Memory B cell (primary cell): ENCODE measurements around the gene APOL2.
"Not testable (repeated sequence)": the region's sequence is repeated elsewhere in the genome, so short reads cannot be mapped to it uniquely, and the experiment has no call there.

Experiments
- ATAC-seq: fragments of 150-1000 bp; cut with Tn5 transposase; 2 replicates; pipeline ENCODE4 v1.10.0; 2021; ENCODE audit warnings: low read depth, mild to moderate bottlenecking, moderate library complexity
- DNase-seq, 2 donors: peaks; one replicate each; pipeline ENCODE4 v3.0.0; 2022; ENCODE audit warnings: low spot score in 2 of 2
- H3K27ac Mint-ChIP-seq: one replicate; pipeline ENCODE4 v1.8.0; 2022; ENCODE audit warnings: mild to moderate bottlenecking, moderate library complexity, mixed read lengths
- H3K27me3 Mint-ChIP-seq: one replicate; pipeline ENCODE4 v1.8.0; 2022; ENCODE audit warnings: mixed read lengths
- H3K36me3 Mint-ChIP-seq: one replicate; pipeline ENCODE4 v1.8.0; 2022; ENCODE audit warnings: mild to moderate bottlenecking, mixed read lengths
- H3K4me1 Mint-ChIP-seq: one replicate; pipeline ENCODE4 v1.8.0; 2022; ENCODE audit warnings: mixed read lengths
- H3K4me3 Mint-ChIP-seq: one replicate; pipeline ENCODE4 v1.8.0; 2022; ENCODE audit warnings: mild to moderate bottlenecking, moderate library complexity, mixed read lengths
- H3K9me3 Mint-ChIP-seq: one replicate; pipeline ENCODE4 v1.8.0; 2022; ENCODE audit warnings: mixed read lengths

The APOL2 gene

GRCh38 chr22:36274531-36274930, 35.2 kb upstream of the APOL2 start:
- Mint-ChIP-seq H3K4me1 (peaks cover 10% of the 10 kb centered on the region), H3K9me3 (no peaks in the 10 kb centered on the region), H3K36me3 (no peaks in the 10 kb centered on the region), H3K4me3 (no peak overlapping the region), H3K27ac (no peak overlapping the region), H3K27me3 (no peaks in the 10 kb centered on the region)
- ATAC-seq = no peak
- DNase-seq = no peak

DNA sequence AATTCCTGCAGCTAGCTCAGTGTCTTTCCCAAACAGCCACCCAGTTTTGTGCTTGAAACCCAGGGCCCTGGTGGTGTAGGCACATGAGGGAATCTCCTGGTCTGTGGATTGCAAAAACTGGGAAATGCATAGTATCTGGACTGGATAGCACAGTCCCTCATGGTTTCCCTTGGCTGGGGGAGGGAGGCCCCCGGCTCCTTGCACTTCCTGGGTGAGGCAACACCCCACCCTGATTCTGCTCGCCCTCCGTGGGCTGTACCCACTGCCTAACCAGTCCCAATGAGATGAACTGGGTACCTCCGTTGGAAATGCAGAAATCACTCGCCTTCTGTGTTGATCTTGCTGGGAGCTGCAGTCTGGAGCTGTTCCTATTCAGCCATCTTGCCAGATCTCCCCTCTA, 32.6 kb upstream of the APOL2 start:
- H3K27ac Mint-ChIP-seq, H3K4me1 Mint-ChIP-seq, ATAC-seq, H3K36me3 Mint-ChIP-seq, H3K27me3 Mint-ChIP-seq, H3K4me3 Mint-ChIP-seq, DNase-seq, H3K9me3 Mint-ChIP-seq: not testable (repeated sequence)

- DNase-seq, H3K4me3 Mint-ChIP-seq, H3K27ac Mint-ChIP-seq, H3K36me3 Mint-ChIP-seq, H3K27me3 Mint-ChIP-seq, H3K9me3 Mint-ChIP-seq, ATAC-seq, H3K4me1 Mint-ChIP-seq: not testable (repeated sequence)
Observed at GRCh38 chr22:36271231-36271630, 31.9 kb upstream of the APOL2 start.

- DNase-seq (no peak), ATAC-seq (no peak)
- no peaks in the 10 kb centered on the region for H3K9me3 Mint-ChIP-seq
- H3K27ac Mint-ChIP-seq = no peak overlapping the region
- no peaks in the 10 kb centered on the region for H3K27me3 Mint-ChIP-seq
- H3K36me3 Mint-ChIP-seq = peaks cover 15% of the 10 kb centered on the region
- H3K4me3 Mint-ChIP-seq = no peak overlapping the region
- no peaks in the 10 kb centered on the region for H3K4me1 Mint-ChIP-seq
Observed at GRCh38 chr22:36267896-36268485, 28.7 kb upstream of the APOL2 start.

DNA sequence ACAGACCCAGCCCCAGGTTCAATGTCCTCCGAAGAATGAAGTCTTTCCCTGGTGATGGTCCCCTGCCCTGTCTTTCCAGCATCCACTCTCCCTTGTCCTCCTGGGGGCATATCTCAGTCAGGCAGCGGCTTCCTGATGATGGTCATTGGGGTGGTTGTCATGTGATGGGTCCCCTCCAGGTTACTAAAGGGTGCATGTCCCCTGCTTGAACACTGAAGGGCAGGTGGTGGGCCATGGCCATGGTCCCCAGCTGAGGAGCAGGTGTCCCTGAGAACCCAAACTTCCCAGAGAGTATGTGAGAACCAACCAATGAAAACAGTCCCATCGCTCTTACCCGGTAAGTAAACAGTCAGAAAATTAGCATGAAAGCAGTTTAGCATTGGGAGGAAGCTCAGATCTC, 27.7 kb upstream of the APOL2 start:
- ATAC-seq (no peak), DNase-seq (no peak)
- Mint-ChIP-seq H3K27me3 (no peaks in the 10 kb centered on the region), H3K9me3 (no peaks in the 10 kb centered on the region), H3K4me1 (no peaks in the 10 kb centered on the region), H3K4me3 (no peak overlapping the region), H3K36me3 (peaks cover 19% of the 10 kb centered on the region), H3K27ac (no peak overlapping the region)

DNA sequence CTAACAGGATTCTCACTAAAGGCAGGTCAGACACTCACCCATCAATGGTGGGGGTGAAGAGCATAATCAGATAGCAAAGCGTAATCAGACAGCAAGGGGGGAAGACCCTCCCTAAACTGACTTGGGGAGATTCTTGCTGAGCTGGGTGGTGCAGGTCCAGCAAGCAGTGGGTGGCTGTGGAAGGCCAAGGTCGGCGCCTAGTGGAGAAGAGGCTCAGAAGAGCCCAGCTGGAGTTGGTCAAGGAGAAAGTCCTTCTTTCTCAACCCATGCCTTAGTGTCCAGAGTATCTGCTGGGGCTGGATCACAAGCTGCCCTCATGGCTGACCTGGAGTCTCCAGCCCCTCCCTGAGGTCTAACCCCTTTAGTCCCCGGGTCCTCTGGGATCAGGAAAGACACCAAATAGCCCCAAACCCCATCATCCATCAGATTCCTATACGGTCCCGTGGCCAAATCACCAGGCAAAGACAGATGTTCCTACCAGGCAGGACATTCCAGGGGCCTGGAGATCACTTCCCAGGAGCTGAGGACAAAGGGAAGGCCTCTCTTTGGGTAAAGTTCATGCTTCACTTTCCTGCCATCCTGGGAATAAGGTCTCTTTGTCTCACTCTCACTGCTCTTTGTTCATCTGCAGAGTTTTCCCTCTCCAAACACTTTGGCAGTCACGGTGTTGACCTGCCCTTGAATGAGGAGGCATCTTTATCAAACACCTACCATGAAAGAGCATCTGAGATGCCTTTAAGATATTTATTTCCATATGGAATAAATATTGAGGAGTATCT, 24.7 kb upstream of the APOL2 start:
- not testable (repeated sequence) for DNase-seq, H3K4me3 Mint-ChIP-seq, H3K4me1 Mint-ChIP-seq, H3K9me3 Mint-ChIP-seq, ATAC-seq, H3K27me3 Mint-ChIP-seq, H3K27ac Mint-ChIP-seq
- H3K36me3 Mint-ChIP-seq = peaks cover 21% of the 10 kb centered on the region

DNA sequence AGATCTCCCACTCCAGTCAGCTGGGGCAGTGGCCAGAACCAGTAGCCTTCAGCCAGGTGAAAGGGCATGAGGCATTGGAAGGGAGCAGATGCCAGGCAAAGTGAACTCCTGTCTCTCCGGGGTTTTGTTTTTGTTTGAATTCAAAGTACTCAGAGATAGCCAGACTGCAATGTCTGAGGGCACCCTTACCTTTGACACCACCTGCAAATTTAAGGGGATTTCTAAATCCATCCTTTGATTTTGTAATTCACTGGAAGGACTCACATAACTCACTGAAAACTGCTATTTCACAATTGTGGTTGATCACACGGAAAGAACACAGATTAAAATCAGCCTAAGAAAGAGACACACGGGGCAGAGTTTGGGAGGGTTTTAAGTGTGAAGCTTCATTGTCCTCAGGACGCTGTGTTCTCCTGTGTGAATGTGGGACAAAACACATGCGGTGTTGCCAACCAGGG, 23.9 kb upstream of the APOL2 start:
- peaks cover 21% of the 10 kb centered on the region for H3K36me3 Mint-ChIP-seq
- H3K4me3 Mint-ChIP-seq, H3K4me1 Mint-ChIP-seq, H3K27me3 Mint-ChIP-seq, ATAC-seq, H3K9me3 Mint-ChIP-seq, DNase-seq, H3K27ac Mint-ChIP-seq: not testable (repeated sequence)

DNA sequence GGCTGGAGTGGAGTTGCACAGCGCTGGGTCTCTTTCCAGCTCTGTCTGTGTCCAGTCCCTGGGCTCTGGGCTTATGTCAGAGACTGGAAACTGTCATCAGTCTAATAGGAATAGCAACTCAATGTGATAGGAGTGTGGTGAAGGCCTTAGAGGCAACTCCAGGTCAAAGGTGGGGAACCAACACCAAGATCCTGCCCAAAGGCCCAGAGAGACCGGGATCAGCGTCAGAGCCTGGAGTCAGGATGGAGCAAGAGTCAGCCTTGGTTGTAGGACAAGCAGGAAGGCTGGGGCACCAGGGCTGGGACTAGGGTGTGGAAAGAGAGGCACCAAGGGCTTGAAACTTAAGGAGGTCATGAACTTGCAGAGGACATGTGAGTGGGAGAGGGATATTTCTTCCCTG, 23.0 kb upstream of the APOL2 start:
- H3K27me3 Mint-ChIP-seq, H3K27ac Mint-ChIP-seq, H3K4me3 Mint-ChIP-seq, ATAC-seq, DNase-seq, H3K9me3 Mint-ChIP-seq, H3K4me1 Mint-ChIP-seq: not testable (repeated sequence)
- peaks cover 18% of the 10 kb centered on the region for H3K36me3 Mint-ChIP-seq

DNA sequence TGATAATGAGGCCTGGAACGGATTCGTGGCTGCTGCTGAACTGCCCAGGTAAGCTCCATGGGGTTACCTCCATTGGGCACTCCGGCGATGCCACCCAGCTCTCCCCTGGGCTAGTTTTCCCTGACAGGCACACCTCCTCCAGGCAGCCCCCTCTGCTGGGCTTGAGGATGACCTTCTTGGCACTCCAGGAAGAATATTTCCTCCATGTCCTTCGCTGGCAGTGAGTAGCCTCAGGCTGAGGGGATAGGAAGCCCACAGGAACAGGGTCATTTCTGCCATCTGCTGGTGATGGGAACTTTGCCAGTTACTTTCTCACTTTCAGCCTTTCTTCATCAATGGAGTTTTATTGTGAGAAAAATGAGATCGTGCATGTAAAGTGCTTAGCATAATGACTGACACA, 22.3 kb upstream of the APOL2 start:
- not testable (repeated sequence) for DNase-seq, H3K4me1 Mint-ChIP-seq, H3K27ac Mint-ChIP-seq, H3K9me3 Mint-ChIP-seq, ATAC-seq, H3K4me3 Mint-ChIP-seq, H3K27me3 Mint-ChIP-seq
- peaks cover 14% of the 10 kb centered on the region for H3K36me3 Mint-ChIP-seq

DNA sequence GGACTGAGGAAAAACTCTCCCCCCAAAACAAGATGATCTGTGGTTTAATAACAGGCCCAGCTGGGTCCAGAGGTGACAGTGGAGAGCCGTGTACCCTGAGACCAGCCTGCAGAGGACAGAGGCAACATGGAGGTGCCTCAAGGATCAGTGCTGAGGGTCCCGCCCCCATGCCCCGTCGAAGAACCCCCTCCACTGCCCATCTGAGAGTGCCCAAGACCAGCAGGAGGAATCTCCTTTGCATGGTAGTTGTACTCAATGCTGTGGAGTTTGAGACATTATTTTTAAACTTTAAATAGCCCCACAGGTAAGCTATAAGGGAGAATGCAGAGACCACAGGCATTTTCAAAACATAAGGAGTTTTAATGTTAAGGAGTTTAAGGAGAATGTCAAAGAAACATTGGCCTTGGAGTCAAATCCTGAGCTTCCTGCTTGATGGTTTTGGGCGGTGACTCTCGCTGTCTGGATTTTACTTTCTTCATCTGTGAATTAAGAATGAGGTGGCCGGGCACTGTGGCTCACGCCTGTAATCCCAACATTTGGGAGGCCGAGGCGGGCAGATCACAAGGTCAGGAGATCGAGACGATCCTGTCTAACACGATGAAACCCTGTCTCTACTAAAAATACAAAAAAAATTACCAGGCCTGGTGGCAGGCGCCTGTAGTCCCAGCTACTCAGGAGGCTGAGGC, 20.4 kb upstream of the APOL2 start:
- H3K4me1 Mint-ChIP-seq = peaks cover 15% of the 10 kb centered on the region
- peaks cover 8% of the 10 kb centered on the region for H3K36me3 Mint-ChIP-seq
- H3K9me3 Mint-ChIP-seq = no peaks in the 10 kb centered on the region
- no peak for DNase-seq
- ATAC-seq = no peak
- no peaks in the 10 kb centered on the region for H3K27me3 Mint-ChIP-seq
- no peak overlapping the region for H3K27ac Mint-ChIP-seq
- no peak overlapping the region for H3K4me3 Mint-ChIP-seq

DNA sequence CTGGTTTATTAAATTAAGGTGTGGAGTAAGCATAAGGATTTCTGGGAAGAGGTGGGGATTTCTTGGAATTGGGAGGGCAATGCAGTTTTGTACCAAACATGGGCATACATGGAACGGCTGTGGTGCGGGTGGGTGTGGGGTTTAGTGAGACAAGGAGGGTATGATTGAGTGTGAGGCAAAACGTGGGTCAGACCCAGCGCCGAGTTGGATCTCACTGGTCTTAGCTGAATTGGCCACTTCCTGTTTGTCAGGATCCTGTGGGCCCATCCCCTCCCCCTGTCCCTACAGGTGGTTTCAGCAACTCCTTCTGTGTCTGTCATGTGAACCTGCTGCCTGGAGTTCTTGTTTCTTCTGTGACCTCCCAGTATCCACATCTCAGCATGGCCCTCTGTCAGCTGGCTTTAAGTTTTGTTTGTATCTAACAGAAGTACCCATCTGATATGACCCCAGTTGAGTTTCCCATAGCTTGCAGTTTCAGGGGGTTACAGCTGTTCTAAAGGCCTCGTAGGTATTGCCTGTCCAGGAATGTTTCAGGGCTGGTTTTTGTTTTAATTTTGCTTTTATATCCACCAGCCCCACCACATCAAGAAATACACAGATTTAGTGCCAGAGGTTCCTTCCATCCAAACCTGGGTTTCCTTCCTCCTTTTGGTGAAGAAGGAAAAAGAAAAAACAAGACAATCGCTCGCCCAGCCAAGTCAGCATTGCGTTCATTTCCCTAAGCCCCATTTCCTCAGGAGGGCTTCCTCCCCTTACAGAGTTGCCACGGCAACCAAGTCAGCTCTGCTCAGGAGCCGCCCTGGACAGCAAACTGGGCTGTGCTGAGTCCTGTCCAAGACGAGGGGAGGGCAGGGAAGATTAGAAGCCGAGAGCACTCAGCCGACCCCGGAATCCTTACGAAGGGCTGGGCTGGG, 19.6 kb upstream of the APOL2 start:
- no peaks in the 10 kb centered on the region for H3K9me3 Mint-ChIP-seq
- peaks cover 15% of the 10 kb centered on the region for H3K4me1 Mint-ChIP-seq
- ATAC-seq = no peak
- no peaks in the 10 kb centered on the region for H3K27me3 Mint-ChIP-seq
- peaks cover 8% of the 10 kb centered on the region for H3K36me3 Mint-ChIP-seq
- no peak for DNase-seq
- no peak overlapping the region for H3K4me3 Mint-ChIP-seq
- peak overlapping the region; percentile 5 for H3K27ac Mint-ChIP-seq

GRCh38 chr22:36257948-36258670, 18.8 kb upstream of the APOL2 start:
- H3K4me1 Mint-ChIP-seq = peaks cover 22% of the 10 kb centered on the region
- no peak for DNase-seq
- no peak for ATAC-seq
- H3K4me3 Mint-ChIP-seq = no peak overlapping the region
- H3K36me3 Mint-ChIP-seq = peaks cover 5% of the 10 kb centered on the region
- H3K27me3 Mint-ChIP-seq = no peaks in the 10 kb centered on the region
- peak overlapping the region; percentile 5 for H3K27ac Mint-ChIP-seq
- H3K9me3 Mint-ChIP-seq = no peaks in the 10 kb centered on the region

DNA sequence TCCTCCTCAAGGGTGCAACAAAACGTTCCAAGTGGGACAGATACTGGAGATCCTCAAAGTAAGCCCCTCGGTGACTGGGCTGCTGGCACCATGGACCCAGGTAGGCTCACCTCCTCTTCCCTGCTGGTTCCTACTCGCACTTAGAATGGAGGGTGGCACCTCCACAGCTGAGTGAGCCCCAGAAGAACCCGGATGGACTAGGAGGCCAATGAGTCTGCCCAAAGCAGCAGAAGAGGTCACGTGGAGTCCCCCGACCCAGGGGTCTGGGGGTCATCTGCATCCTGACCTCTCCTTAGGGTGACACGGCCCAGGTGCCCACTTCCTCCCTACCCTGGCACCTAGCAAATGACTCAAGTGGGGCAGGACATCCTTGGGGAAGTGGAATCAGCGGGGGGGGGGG, 18.0 kb upstream of the APOL2 start:
- peaks cover 28% of the 10 kb centered on the region for H3K4me1 Mint-ChIP-seq
- H3K4me3 Mint-ChIP-seq = no peak overlapping the region
- ATAC-seq (no peak), DNase-seq (no peak)
- H3K27me3 Mint-ChIP-seq = no peaks in the 10 kb centered on the region
- peaks cover 4% of the 10 kb centered on the region for H3K36me3 Mint-ChIP-seq
- no peak overlapping the region for H3K27ac Mint-ChIP-seq
- H3K9me3 Mint-ChIP-seq = no peaks in the 10 kb centered on the region
